ENCODE measurements around the gene KCMF1. TPM values are rescaled to one million over a fixed set of nuclear protein-coding genes. Genes with fewer than 3 reads are reported as not detected.
A peak's percentile ranks its signal among the peaks of the same experiment; 100 is the strongest.

The KCMF1 gene
- total and polyA plus RNA-seq, 7 donors: 74.6 to 374 (median 148) TPM

DNA sequence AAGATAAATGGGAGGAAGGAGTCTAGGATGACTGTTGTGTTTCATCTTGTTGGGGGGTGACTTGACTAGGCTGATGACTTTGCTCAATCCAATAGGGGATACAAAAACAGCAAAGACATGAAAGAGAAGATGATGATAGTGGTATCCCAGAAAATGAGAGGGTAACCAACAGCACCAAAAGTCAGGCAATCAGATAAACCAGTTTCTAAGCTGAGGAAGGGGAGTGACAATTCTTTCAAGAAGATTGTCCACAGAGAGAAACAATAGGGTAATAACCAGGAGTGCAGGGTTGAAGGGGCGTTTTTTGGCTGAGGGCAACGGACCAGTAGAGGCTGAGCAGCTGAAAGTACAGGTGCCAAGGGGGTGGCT, 7.7 kb upstream of the KCMF1 start:
- Histone ChIP-seq H3K4me1 (peaks cover 15% of the 10 kb centered on the region), H3K27me3 (ENCODE audit: insufficient read depth in 3 of 3, low read length in 2 of 3) (no peaks in the 10 kb centered on the region), H3K4me3 (no peak overlapping the region), H3K36me3 (ENCODE audit: insufficient read depth in 1 of 2, low read depth in 1 of 2) (peaks cover 3 to 18% of the 10 kb centered on the region in 2 donors), H3K9me3 (no peaks in the 10 kb centered on the region), H3K27ac (no peak overlapping the region)
- intact Hi-C loops (cut with DNase I): no loop called here
- ATAC-seq (no peak), DNase-seq (no peak)
- 77 to 82% (median 81%) methylated on average over 2 of the region's 2 CpGs for WGBS, 3 donors
- TF ChIP-seq, protein P1, sequence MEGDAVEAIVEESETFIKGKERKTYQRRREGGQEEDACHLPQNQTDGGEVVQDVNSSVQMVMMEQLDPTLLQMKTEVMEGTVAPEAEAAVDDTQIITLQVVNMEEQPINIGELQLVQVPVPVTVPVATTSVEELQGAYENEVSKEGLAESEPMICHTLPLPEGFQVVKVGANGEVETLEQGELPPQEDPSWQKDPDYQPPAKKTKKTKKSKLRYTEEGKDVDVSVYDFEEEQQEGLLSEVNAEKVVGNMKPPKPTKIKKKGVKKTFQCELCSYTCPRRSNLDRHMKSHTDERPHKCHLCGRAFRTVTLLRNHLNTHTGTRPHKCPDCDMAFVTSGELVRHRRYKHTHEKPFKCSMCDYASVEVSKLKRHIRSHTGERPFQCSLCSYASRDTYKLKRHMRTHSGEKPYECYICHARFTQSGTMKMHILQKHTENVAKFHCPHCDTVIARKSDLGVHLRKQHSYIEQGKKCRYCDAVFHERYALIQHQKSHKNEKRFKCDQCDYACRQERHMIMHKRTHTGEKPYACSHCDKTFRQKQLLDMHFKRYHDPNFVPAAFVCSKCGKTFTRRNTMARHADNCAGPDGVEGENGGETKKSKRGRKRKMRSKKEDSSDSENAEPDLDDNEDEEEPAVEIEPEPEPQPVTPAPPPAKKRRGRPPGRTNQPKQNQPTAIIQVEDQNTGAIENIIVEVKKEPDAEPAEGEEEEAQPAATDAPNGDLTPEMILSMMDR (IDR thresholded peaks at IDR 0.05): no peak

DNA sequence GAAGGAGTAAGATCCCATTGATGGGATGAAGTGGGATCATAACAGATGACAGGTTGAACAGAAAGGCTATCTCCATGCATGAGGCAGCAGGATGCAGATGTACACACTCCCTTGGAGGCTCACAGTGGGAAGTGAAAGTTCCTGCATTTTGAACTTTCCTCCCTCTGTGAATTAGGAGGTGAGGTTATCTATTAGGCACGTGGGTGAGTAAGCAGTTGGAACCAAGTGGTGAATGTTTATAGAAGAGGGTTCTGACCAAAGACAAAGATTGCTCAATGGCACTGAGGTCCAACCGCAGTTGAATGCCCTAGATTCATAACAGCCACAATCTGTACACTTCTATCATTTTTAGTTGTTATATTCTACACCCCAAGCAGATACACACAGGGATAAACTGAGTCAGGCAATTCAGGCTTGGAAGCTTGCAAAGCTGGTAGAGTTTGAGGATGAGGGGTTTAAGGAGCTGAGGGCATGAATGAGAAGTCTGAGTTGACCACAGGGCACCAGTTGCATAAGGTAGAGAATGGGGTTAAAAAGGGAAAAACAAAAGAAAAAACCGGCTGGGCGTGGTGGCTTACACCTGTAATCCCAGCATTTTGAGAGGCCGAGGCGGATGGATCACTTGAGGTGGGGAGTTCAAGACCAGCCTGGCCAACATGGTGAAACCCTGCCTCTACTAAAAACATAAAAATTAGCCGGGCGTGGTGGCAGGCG, 7.1 kb upstream of the KCMF1 start:
- TF ChIP-seq, protein P1 (IDR thresholded peaks at IDR 0.05): no peak
- no peak overlapping the region for H3K27ac ChIP-seq
- 88 to 90% (median 89%) methylated on average over 9 of the region's 9 CpGs for WGBS, 3 donors

DNA sequence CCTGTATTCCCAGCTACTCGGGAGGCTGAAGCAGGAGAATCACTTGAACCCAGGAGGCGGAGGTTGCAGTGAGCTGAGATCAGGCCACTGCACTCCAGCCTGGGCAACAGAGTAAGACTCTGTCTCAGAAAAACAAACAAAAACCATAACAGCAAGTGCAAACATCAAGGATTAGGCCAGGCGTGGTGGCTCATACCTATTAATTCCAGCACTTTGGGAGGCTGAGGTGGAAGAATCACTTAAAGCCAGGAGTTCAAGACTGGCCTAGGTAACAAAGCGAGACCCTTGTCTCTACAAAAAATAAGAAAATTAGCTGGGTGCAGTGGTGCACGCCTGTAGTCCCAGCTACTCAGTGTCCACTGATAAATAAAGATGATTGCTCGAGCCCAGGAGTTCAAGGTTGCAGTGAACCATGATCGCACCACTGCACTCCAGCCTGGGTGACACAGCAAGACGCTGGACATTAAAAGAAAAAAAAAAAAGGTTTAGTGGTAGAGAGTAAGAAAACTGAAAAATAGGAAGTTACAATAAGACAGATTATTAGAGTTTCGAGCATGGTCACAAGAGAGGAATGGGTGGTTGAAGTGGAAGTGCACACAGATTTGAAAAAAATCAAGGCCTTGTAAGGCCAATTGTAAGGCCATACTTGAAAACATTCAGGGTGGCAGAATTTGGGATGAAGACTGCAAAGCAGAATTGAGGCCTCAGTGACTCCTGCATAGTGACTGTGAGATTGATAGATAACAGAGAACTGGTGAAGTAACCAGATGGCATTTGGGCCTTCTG, 6.4 kb upstream of the KCMF1 start:
- peaks cover 3 to 18% of the 10 kb centered on the region in 2 donors for H3K36me3 ChIP-seq (ENCODE audit: insufficient read depth in 1 of 2, low read depth in 1 of 2)
- ATAC-seq (no peak), DNase-seq (no peak)
- TF ChIP-seq, protein P1 (IDR thresholded peaks at IDR 0.05): no peak
- peaks cover 23% of the 10 kb centered on the region for H3K4me1 ChIP-seq
- no peaks in the 10 kb centered on the region for H3K9me3 ChIP-seq
- WGBS, 3 donors: 95 to 97% (median 97%) methylated on average over 9 of the region's 9 CpGs
- no peak overlapping the region for H3K27ac ChIP-seq
- intact Hi-C loops (cut with DNase I): no loop called here
- no peaks in the 10 kb centered on the region for H3K27me3 ChIP-seq (ENCODE audit: insufficient read depth in 3 of 3, low read length in 2 of 3)
- H3K4me3 ChIP-seq: no peak overlapping the region

More for the DNA sequence above, 7.1 kb upstream of the KCMF1 start:
- Histone ChIP-seq H3K27me3 (ENCODE audit: insufficient read depth in 3 of 3, low read length in 2 of 3) (no peaks in the 10 kb centered on the region), H3K36me3 (ENCODE audit: insufficient read depth in 1 of 2, low read depth in 1 of 2) (peaks cover 3 to 18% of the 10 kb centered on the region in 2 donors), H3K4me1 (peaks cover 15% of the 10 kb centered on the region), H3K4me3 (no peak overlapping the region), H3K9me3 (no peaks in the 10 kb centered on the region)
- intact Hi-C loops (cut with DNase I): no loop called here
- no peak for DNase-seq
- ATAC-seq: peak; percentile 40 to 57 (median 50)

DNA sequence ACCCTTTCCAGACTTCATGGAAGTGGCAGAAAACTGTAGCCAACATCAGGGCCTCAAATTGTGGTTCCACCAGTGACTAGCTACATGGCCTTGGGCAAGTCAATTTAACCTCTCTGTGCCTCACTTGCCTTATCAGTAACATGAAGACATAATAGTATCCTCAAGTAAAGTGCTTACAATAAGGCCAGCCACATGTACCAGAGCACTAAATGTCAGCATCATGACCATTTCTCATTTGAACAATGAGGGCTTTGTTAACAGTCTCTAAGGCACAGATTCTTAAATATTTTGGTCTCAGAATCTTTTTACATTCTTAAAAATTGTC, 5.8 kb upstream of the KCMF1 start:
- Histone ChIP-seq H3K36me3 (ENCODE audit: insufficient read depth in 1 of 2, low read depth in 1 of 2) (peaks cover 3 to 18% of the 10 kb centered on the region in 2 donors), H3K4me3 (no peak overlapping the region), H3K9me3 (no peaks in the 10 kb centered on the region), H3K27me3 (ENCODE audit: insufficient read depth in 3 of 3, low read length in 2 of 3) (no peaks in the 10 kb centered on the region), H3K4me1 (peaks cover 25% of the 10 kb centered on the region), H3K27ac (no peak overlapping the region)
- DNase-seq: no peak
- no peak for ATAC-seq
- intact Hi-C loops (cut with DNase I): no loop called here
- TF ChIP-seq, protein P1 (IDR thresholded peaks at IDR 0.05): no peak

All from psoas muscle (tissue), 8 donors.